ENCODE data around the gene RNF7. TPM values are rescaled to one million over a fixed set of nuclear protein-coding genes. Genes with fewer than 3 reads are reported as not detected.

Gene RNF7
- total and polyA plus RNA-seq, 2 of the 8 experiments (the other 6 are each of a cell fraction or from before 2014, with no cell fraction given): 78.4 to 113 TPM

GRCh38 chr3:141743305-141743704 lies 5.2 kb downstream of the RNF7 start:
- POLR2A ChIA-PET (ENCODE audit: partially characterized antibody): no interaction called here
- Histone ChIP-seq H2AK5ac (ENCODE audit: low read depth, low read length) (no peak overlapping the region), H3K4ac (replicated peaks; ENCODE audit: insufficient read length, low read depth, low read length) (no peak overlapping the region)
- TF ChIP-seq TCF12 (IDR thresholded peaks at IDR 0.05; ENCODE audit: low read depth, low read length) (no peak), BCL11A (IDR thresholded peaks at IDR 0.05; ENCODE audit: low read depth in 2 of 2, low read length in 2 of 2) (no peak), SIX5 (IDR thresholded peaks at IDR 0.05; ENCODE audit: low read depth, low read length) (no peak), PHF8 (conservative IDR thresholded peaks at IDR 0.05; ENCODE audit: low read depth, low read length) (no peak), NANOG (IDR thresholded peaks at IDR 0.05; ENCODE audit: insufficient read depth, low read depth, low read length, poor library complexity, severe bottlenecking) (no peak), RXRA (IDR thresholded peaks at IDR 0.05; ENCODE audit: insufficient read depth, low read depth, low read length) (no peak), SP4 (IDR thresholded peaks at IDR 0.05; ENCODE audit: low read length) (no peak), CHD1 (IDR thresholded peaks at IDR 0.05; ENCODE audit: low read depth, low read length) (no peak), RAD21 (IDR thresholded peaks at IDR 0.05 in 1 of 2, conservative IDR thresholded peaks at IDR 0.05 in 1 of 2; ENCODE audit: low read depth in 2 of 2, low read length in 2 of 2) (no peak), TEAD4 (IDR thresholded peaks at IDR 0.05; ENCODE audit: low read depth, low read length) (no peak), KDM1A (IDR thresholded peaks at IDR 0.05; ENCODE audit: borderline replicate concordance, low read length) (no peak), RFX5 (IDR thresholded peaks at IDR 0.05; ENCODE audit: borderline replicate concordance, low read depth, low read length) (no peak), SUZ12 (IDR thresholded peaks at IDR 0.05; ENCODE audit: low read length) (no peak)

More at GRCh38 chr3:141743305-141743704, 5.2 kb downstream of the RNF7 start:
- WGBS, 2 experiments (ENCODE audit: extremely low coverage in 1 of 2, insufficient coverage in 1 of 2, insufficient read length in 1 of 2, insufficient replicate concordance in 2 of 2, low coverage in 1 of 2, low lambda C conversion rate in 2 of 2, missing lambda C conversion rate in 1 of 2): 95% methylated on average over 1 of the region's 1 CpG; no CpG with 5 or more reads in 1 of the 2 experiments
- no peak overlapping the region for H3K14ac ChIP-seq (ENCODE audit: insufficient read length)
- H2BK5ac ChIP-seq (ENCODE audit: low read depth, low read length): no peak overlapping the region
- H3K36me3 ChIP-seq (ENCODE audit: control insufficient read depth in 2 of 4, insufficient read depth in 4 of 4, low read length in 3 of 4): peaks cover 2 to 45% (median 18%) of the 10 kb centered on the region in 4 experiments
- H3K27ac ChIP-seq (ENCODE audit: low read depth, low read length): no peak overlapping the region
- H3K4me1 ChIP-seq (replicated peaks in 1 of 4; ENCODE audit: control insufficient read depth in 3 of 4, insufficient read depth in 4 of 4, low read length in 3 of 4): peaks cover 0 to 5% (median 0%) of the 10 kb centered on the region in 4 experiments; a peak in 2 of 7 replicates
- CTCF ChIA-PET (ENCODE audit: partially characterized antibody): no interaction called here
- H4K5ac ChIP-seq (ENCODE audit: insufficient read length, low read depth, low read length): no peak overlapping the region
- H4K8ac ChIP-seq (ENCODE audit: extremely low read depth, insufficient read depth, low read length): no peak overlapping the region
- H3K4me3 ChIP-seq (ENCODE audit: extremely low read depth in 1 of 4, insufficient read depth in 2 of 4, low read depth in 3 of 4, low read length in 4 of 4): no peak overlapping the region
- H2BK12ac ChIP-seq (ENCODE audit: low read depth, low read length): no peak overlapping the region
- no peak overlapping the region for H2AFZ ChIP-seq (ENCODE audit: low read length)
- H3K9me3 ChIP-seq (ENCODE audit: insufficient read depth in 2 of 2, low read depth in 1 of 2, low read length in 1 of 2): no peaks in the 10 kb centered on the region
- H3K23me2 ChIP-seq (ENCODE audit: low read depth, low read length): peaks cover 2% of the 10 kb centered on the region; the same call in 1 of the 2 replicates
- H3K56ac ChIP-seq (replicated peaks; ENCODE audit: insufficient read length, low read depth, low read length): no peak overlapping the region
- H2BK15ac ChIP-seq (ENCODE audit: low read length): no peak overlapping the region
- no peak overlapping the region for H2BK20ac ChIP-seq (ENCODE audit: low read length)
- no peak overlapping the region for H3K18ac ChIP-seq (ENCODE audit: extremely low read depth, low read length)
- peaks cover 3 to 55% of the 10 kb centered on the region in 2 experiments for H3K79me2 ChIP-seq (ENCODE audit: control insufficient read depth in 1 of 2, insufficient read depth in 2 of 2, low read length in 2 of 2)
- H3K79me1 ChIP-seq (ENCODE audit: low read depth, low read length): no peaks in the 10 kb centered on the region
- no peak overlapping the region for H3K23ac ChIP-seq (ENCODE audit: insufficient read length)
- no peak overlapping the region for H3K4me2 ChIP-seq (ENCODE audit: insufficient read depth in 1 of 2, low read depth in 2 of 2, low read length in 2 of 2)
- H3K27me3 ChIP-seq (replicated peaks in 1 of 4; ENCODE audit: control insufficient read depth in 3 of 4, extremely low read depth in 1 of 4, insufficient read depth in 3 of 4, low read length in 3 of 4): no peaks in the 10 kb centered on the region
- peaks cover 2 to 8% of the 10 kb centered on the region in 2 experiments for H4K20me1 ChIP-seq (replicated peaks in 1 of 2; ENCODE audit: control insufficient read depth in 1 of 2, insufficient read depth in 2 of 2, low read length in 2 of 2)
- H4K91ac ChIP-seq (replicated peaks; ENCODE audit: insufficient read length, low read length): no peak overlapping the region
- DNase-seq (ENCODE audit: low read depth in 1 of 2, low spot score in 2 of 2) (no peak), FAIRE-seq (no peak)
- H3K9ac ChIP-seq (replicated peaks in 1 of 4; ENCODE audit: extremely low read depth in 1 of 4, low read depth in 3 of 4, low read length in 3 of 4): no peak overlapping the region
- H2BK120ac ChIP-seq (replicated peaks; ENCODE audit: low read depth, low read length): no peak overlapping the region
